NB4 (cell line): Measurements from ENCODE around the gene RACK1.
A peak's percentile ranks its signal among the peaks of the same experiment; 100 is the strongest.

Source experiments
- DNase-seq: peaks from one replicate; pipeline ENCODE4 v3.0.0; 2010; ENCODE audit warnings: low read depth
- H3K4me3 ChIP-seq: one replicate; pipeline ENCODE4 v1.5.1; 2011; ENCODE audit warnings: mild to moderate bottlenecking, low read depth, low read length, moderate library complexity
- CTCF ChIP-seq: IDR thresholded peaks from one replicate; pipeline ENCODE4 v1.5.1; 2012; ENCODE audit warnings: low read depth, low read length
- MAX ChIP-seq: IDR thresholded peaks from 2 replicates; pipeline ENCODE4 v1.6.1; 2011; ENCODE audit warnings: low read depth, low read length
- MYC ChIP-seq: IDR thresholded peaks from 2 replicates; pipeline ENCODE4 v1.6.1; 2011; ENCODE audit warnings: low read depth, low read length
- POLR2A ChIP-seq: IDR thresholded peaks from 2 replicates; pipeline ENCODE4 v1.6.1; 2011; ENCODE audit warnings: mild to moderate bottlenecking; ENCODE audit not compliant: insufficient read length; ENCODE audit errors: extremely low read depth

Gene RACK1

GRCh38 chr5:181188700-181189362 lies 54.9 kb downstream of the RACK1 start:
- peak; percentile 80 for DNase-seq
- peak overlapping the region; percentile 76 for H3K4me3 ChIP-seq
- no peak for TF ChIP-seq MYC
- no peak for TF ChIP-seq CTCF
- no peak for TF ChIP-seq POLR2A
- TF ChIP-seq MAX: no peak

- peak; percentile 82 for DNase-seq
- TF ChIP-seq CTCF (peak; percentile 3), POLR2A (no peak), MAX (peak; percentile 45), MYC (0 out of 2 replicates have a peak, but pooled peaks have one; percentile 39)
- H3K4me3 ChIP-seq: peak overlapping the region; percentile 59
Observed at GRCh38 chr5:181187500-181188213, 56.0 kb downstream of the RACK1 start.

- no peak for TF ChIP-seq MAX
- no peak for TF ChIP-seq POLR2A
- no peak for TF ChIP-seq MYC
- no peak for TF ChIP-seq CTCF
- peak; percentile 38 for DNase-seq
- H3K4me3 ChIP-seq: peak overlapping the region; percentile 50
Observed at GRCh38 chr5:181186986-181187499, 56.7 kb downstream of the RACK1 start.
